B cell (primary cell): ENCODE results near the gene TFAP2E. TPM values are rescaled to one million over a fixed set of nuclear protein-coding genes. Genes with fewer than 3 reads are reported as not detected.

Experiments
- ATAC-seq: fragments of 200-7000 bp; cut with Tn5 transposase; one replicate; pipeline ENCODE4 v1.10.0; 2021; ENCODE audit warnings: low read depth, mild to moderate bottlenecking, moderate number of reproducible peaks, moderate library complexity
- CTCF ChIA-PET: fragments of 350-600 bp; sonication (Branson Sonifier 250); formaldehyde crosslinking; loops from one replicate; lab custom pipeline; 2021; ENCODE audit warnings: antibody characterized with exemption, inconsistent platforms; lab: Charles Lee
- POLR2A ChIA-PET: fragments of 350-600 bp; sonication (Branson Sonifier 250); formaldehyde crosslinking; loops from one replicate; lab custom pipeline; 2021; ENCODE audit warnings: antibody characterized with exemption; lab: Charles Lee
- DNase-seq: peaks from one replicate; pipeline ENCODE4 v3.0.0; 2013
- H2AFZ ChIP-seq: 2 replicates; pipeline ENCODE4 v1.6.1; 2012; ENCODE audit warnings: mild to moderate bottlenecking, low read depth, low read length; ENCODE audit not compliant: insufficient read depth, poor library complexity, severe bottlenecking
- H3K27ac ChIP-seq, 2 donors: 1 replicate in 1 of 2; 2 replicates in 1 of 2; pipeline ENCODE4 v1.5.1; 2012 to 2013; ENCODE audit warnings: low read length in 2 of 2, mild to moderate bottlenecking in 2 of 2, moderate library complexity in 1 of 2
- H3K27me3 ChIP-seq, 4 experiments: fragments of 200-600 bp in 1 of 4; sonication (generic) in 1 of 4; replicated peaks in 1 of 4; 1 replicate in 2 of 4; 2 replicates in 2 of 4; pipeline versions ENCODE4 v1.6.1 to v1.7.0; 2013 to 2016; ENCODE audit warnings: low read length in 3 of 4, mild to moderate bottlenecking in 2 of 4, mixed read lengths in 1 of 4, moderate library complexity in 1 of 4; ENCODE audit not compliant: insufficient read depth in 4 of 4, control insufficient read depth in 3 of 4; ENCODE audit errors: control extremely low read depth in 1 of 4
- H3K36me3 ChIP-seq, 2 experiments: replicated peaks in 1 of 2; 1 replicate in 1 of 2; 2 replicates in 1 of 2; pipeline versions ENCODE4 v1.6.1 to v1.7.1; 2013; ENCODE audit warnings: low read length in 1 of 2; ENCODE audit not compliant: insufficient read depth in 2 of 2, control insufficient read depth in 1 of 2; ENCODE audit errors: control extremely low read depth in 1 of 2, extremely low read depth in 1 of 2
- H3K4me1 ChIP-seq, 2 donors: fragments of 200-600 bp in 1 of 2; sonication (generic) in 1 of 2; 1 replicate in 1 of 2; 2 replicates in 1 of 2; pipeline versions ENCODE4 v1.5.1 to v1.6.1; 2013 to 2017; ENCODE audit warnings: low read length in 2 of 2; ENCODE audit not compliant: control insufficient read depth in 2 of 2, insufficient read depth in 2 of 2
- H3K4me2 ChIP-seq: replicated peaks from 2 replicates; pipeline ENCODE3; 2012; ENCODE audit warnings: mild to moderate bottlenecking, low read depth, low read length; ENCODE audit not compliant: poor library complexity, severe bottlenecking
- H3K4me3 ChIP-seq, 5 experiments: fragments of 200-600 bp in 1 of 5; sonication (generic) in 1 of 5; 1 replicate in 3 of 5; 2 replicates in 2 of 5; pipeline versions ENCODE4 v1.5.1 to v1.7.0; 2011 to 2016; ENCODE audit warnings: low read length in 4 of 5, mild to moderate bottlenecking in 4 of 5, low read depth in 2 of 5, control low read depth in 1 of 5, moderate library complexity in 1 of 5; ENCODE audit not compliant: insufficient read depth in 1 of 5; ENCODE audit errors: control extremely low read depth in 1 of 5, extremely low read depth in 1 of 5
- H3K79me2 ChIP-seq: fragments of 200-600 bp; sonication (generic); one replicate; pipeline ENCODE4 v1.6.0; 2016; ENCODE audit warnings: low read length; ENCODE audit not compliant: control insufficient read depth, insufficient read depth
- H3K9ac ChIP-seq: fragments of 200-600 bp; sonication (generic); 2 replicates; pipeline ENCODE4 v1.6.1; 2017; ENCODE audit warnings: mild to moderate bottlenecking, low read length, moderate library complexity
- H3K9me3 ChIP-seq, 3 donors: one replicate each; pipeline versions ENCODE4 v1.6.1 to v1.7.1; 2013; ENCODE audit warnings: low read length in 2 of 3; ENCODE audit not compliant: control insufficient read depth in 2 of 3, insufficient read depth in 1 of 3; ENCODE audit errors: control extremely low read depth in 1 of 3
- H4K20me1 ChIP-seq: 2 replicates; pipeline ENCODE4 v1.6.0; 2012; ENCODE audit warnings: mild to moderate bottlenecking, low read length; ENCODE audit not compliant: insufficient read depth, control insufficient read depth, poor library complexity, severe bottlenecking
- H3K27ac Mint-ChIP-seq: one replicate; pipeline ENCODE4 v1.8.0; 2021; ENCODE audit warnings: mixed read lengths
- H3K27me3 Mint-ChIP-seq: one replicate; pipeline ENCODE4 v1.8.0; 2021; ENCODE audit warnings: mixed read lengths
- H3K4me1 Mint-ChIP-seq: one replicate; pipeline ENCODE4 v1.8.0; 2021; ENCODE audit warnings: mixed read lengths
- H3K4me3 Mint-ChIP-seq: one replicate; pipeline ENCODE4 v1.8.0; 2021; ENCODE audit warnings: mixed read lengths
- H3K9me3 Mint-ChIP-seq: one replicate; pipeline ENCODE4 v1.8.0; 2022; ENCODE audit warnings: mixed read lengths; ENCODE audit not compliant: insufficient read depth
- EZH2 ChIP-seq: IDR thresholded peaks from 2 replicates; pipeline ENCODE4 v1.6.1; 2012; ENCODE audit warnings: borderline replicate concordance, low read depth, mild to moderate bottlenecking, moderate library complexity, low read length; ENCODE audit not compliant: insufficient read depth, poor library complexity, severe bottlenecking
- WGBS: methylation state at CpG from one replicate; pipeline ENCODE4 v1.1.5; 2013; ENCODE audit warnings: missing lambda C conversion rate; ENCODE audit not compliant: insufficient coverage; 5-methylcytosine and 5-hydroxymethylcytosine counted together
- intact Hi-C: fragments of 100-400 bp; cut with micrococcal nuclease; formaldehyde crosslinking; loops from one replicate; pipeline ENCODE4 v1.10.0; 2022
- polyA plus RNA-seq: library from polyadenylated mRNA; depleted of rRNA; stranded (reverse); fragments of >200 nt; gene quantifications from 2 replicates; pipeline ENCODE4 v1.2.3, GENCODE V29; 2012
- total RNA-seq, 2 donors: library from RNA; stranded (reverse); fragments of 120-200 nt in 1 of 2; gene quantifications; 1 replicate in 1 of 2; 2 replicates in 1 of 2; pipeline versions ENCODE4 v1.2.3 to v1.2.4, GENCODE V29; 2013 to 2022
- TF ChIP-seq, protein P1 (sequence below): fragments of 200-600 bp; IDR thresholded peaks from one replicate; pipeline ENCODE4 v1.8.0; 2022; ENCODE audit warnings: antibody characterized with exemption, mild to moderate bottlenecking

Gene TFAP2E
- total and polyA plus RNA-seq, 2 donors (not counting 1 experiment from before 2014, with no cell fraction given): 2.3 to 4.5 TPM

DNA sequence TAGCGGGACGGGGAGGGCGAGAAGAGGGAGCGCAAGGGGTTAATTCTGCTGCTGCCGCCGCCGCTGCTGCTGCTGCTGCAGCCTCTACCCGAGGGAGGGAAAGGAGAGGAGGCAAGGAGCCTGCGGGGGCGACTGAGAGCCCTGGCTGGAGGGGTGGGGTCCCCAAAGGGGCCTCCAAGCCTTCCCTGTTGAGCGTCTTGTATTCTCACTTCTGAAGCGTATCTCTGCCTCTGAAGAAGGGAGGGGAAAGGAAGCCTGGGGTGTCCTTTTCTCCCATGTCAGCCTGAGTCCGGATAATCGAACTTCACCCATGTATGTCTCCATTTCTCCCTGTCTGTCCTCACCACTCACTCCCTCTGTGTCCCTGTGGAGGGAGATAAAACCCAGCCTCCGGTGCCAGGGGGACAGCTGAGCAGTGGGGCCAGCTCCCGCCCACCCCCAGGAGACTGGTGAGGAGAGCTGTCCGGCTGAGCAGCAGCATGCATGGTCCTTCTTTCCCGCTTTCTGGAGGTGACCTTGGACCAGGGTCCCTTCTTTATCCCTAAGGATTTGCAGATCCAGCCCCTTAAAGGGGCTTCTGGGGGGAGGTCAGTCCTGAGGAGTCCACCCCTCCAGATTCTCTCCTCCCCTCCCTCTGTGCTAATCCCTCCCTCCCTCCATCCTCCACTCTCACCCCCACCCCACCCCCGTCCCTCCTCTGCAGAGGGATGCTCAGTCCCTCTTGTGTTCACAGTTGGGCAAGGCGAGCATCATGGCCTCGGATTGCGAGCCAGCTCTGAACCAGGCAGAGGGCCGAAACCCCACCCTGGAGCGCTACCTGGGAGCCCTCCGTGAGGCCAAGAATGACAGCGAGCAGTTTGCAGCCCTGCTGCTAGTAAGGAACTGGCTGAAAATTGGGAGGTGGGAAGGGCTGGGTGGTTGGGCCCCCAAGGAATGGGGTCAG lies 14.5 kb upstream of the TFAP2E start:
- H3K36me3 ChIP-seq: peaks cover 2% of the 10 kb centered on the region in 2 experiments
- peak overlapping the region; percentile 82 to 94 (median 90) for H3K4me3 ChIP-seq
- no peak for DNase-seq
- H3K27me3 Mint-ChIP-seq: no peaks in the 10 kb centered on the region
- peak overlapping the region; percentile 93 for H3K9ac ChIP-seq
- H3K9me3 Mint-ChIP-seq: no peaks in the 10 kb centered on the region
- no peaks in the 10 kb centered on the region for H3K9me3 ChIP-seq
- H3K27me3 ChIP-seq: no peaks in the 10 kb centered on the region
- POLR2A ChIA-PET: interaction anchor here (0.6 kb wide), 1 partner anchor 161 kb away, joined by 17 read pairs; no protein-coding TSS in a partner anchor
- intact Hi-C loops: loop anchor here (5.0 to 10.0 kb wide), 2 partner anchors 526 to 704 kb away; partner anchors contain the start of genes SMIM12 and ZMYM6
- CTCF ChIA-PET: interaction anchor here (0.6 kb wide), 1 partner anchor 266 kb away, joined by 3 read pairs; no protein-coding TSS in a partner anchor
- H3K27ac ChIP-seq: peak overlapping the region; percentile 68 to 82
- peaks cover 23% of the 10 kb centered on the region for H3K79me2 ChIP-seq
- H3K27ac Mint-ChIP-seq: peak overlapping the region; percentile 99
- no peaks in the 10 kb centered on the region for H4K20me1 ChIP-seq
- TF ChIP-seq, protein P1, sequence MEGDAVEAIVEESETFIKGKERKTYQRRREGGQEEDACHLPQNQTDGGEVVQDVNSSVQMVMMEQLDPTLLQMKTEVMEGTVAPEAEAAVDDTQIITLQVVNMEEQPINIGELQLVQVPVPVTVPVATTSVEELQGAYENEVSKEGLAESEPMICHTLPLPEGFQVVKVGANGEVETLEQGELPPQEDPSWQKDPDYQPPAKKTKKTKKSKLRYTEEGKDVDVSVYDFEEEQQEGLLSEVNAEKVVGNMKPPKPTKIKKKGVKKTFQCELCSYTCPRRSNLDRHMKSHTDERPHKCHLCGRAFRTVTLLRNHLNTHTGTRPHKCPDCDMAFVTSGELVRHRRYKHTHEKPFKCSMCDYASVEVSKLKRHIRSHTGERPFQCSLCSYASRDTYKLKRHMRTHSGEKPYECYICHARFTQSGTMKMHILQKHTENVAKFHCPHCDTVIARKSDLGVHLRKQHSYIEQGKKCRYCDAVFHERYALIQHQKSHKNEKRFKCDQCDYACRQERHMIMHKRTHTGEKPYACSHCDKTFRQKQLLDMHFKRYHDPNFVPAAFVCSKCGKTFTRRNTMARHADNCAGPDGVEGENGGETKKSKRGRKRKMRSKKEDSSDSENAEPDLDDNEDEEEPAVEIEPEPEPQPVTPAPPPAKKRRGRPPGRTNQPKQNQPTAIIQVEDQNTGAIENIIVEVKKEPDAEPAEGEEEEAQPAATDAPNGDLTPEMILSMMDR: no peak
- TF ChIP-seq EZH2: no peak
- WGBS: 51% methylated on average over 20 of the region's 26 CpGs
- peak overlapping the region; percentile 89 for H2AFZ ChIP-seq
- H3K4me1 ChIP-seq: peaks cover 15 to 26% of the 10 kb centered on the region in 2 donors
- H3K4me2 ChIP-seq: peak overlapping the region; percentile 94
- ATAC-seq: no peak
- H3K4me3 Mint-ChIP-seq: peak overlapping the region; percentile 98
- H3K4me1 Mint-ChIP-seq: peaks cover 41% of the 10 kb centered on the region
